ENCODE results near the gene EIF6. TPM values are rescaled to one million over a fixed set of nuclear protein-coding genes. Genes with fewer than 3 reads are reported as not detected.

Gene EIF6
- total RNA-seq, 1 donor from 2014 or later, result 271 TPM

DNA sequence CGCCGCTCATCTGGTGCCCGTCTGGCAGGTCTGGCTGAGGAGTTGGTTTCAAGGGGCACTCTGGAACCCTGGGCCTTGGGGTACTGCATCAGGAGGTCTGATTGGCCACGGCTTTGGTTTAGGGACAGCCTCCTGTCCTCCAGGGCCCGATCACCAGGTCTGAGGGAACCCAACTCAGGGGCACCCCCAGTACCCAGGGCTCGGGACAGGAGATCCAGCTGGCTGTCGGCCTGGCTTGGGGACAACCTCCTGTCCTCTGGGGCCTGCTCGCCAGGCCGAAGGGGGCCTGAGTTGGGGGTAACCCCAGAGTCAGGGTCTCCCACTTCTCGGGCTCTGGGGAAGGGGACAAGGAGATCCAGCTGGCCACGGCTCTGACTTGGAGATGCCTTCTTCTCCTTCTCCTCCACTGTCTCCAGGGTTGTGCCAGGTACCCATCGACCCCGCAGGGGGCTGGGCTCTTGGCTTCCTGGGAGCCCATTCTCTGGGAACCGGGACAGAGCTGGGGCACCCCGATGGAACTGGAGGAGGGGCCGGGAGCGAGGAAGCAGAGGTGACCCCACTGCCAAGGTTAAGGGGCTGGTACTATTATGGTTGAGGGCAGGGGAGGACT lies 2.4 kb upstream of the EIF6 start:
- H3K27me3 Mint-ChIP-seq (ENCODE audit: low read depth, unreplicated experiment), result peaks cover 9% of the 10 kb centered on the region
- peaks cover 26% of the 10 kb centered on the region for H3K79me2 ChIP-seq (ENCODE audit: insufficient read depth, low read length)
- FAIRE-seq, result no peak
- no peak overlapping the region for H3K27ac Mint-ChIP-seq (ENCODE audit: unreplicated experiment)
- H3K4me1 Mint-ChIP-seq (ENCODE audit: low read depth, unreplicated experiment), result peaks cover 9% of the 10 kb centered on the region
- no peaks in the 10 kb centered on the region for H3K27me3 ChIP-seq (ENCODE audit: insufficient read depth, low read length)
- TF ChIP-seq, protein P1, sequence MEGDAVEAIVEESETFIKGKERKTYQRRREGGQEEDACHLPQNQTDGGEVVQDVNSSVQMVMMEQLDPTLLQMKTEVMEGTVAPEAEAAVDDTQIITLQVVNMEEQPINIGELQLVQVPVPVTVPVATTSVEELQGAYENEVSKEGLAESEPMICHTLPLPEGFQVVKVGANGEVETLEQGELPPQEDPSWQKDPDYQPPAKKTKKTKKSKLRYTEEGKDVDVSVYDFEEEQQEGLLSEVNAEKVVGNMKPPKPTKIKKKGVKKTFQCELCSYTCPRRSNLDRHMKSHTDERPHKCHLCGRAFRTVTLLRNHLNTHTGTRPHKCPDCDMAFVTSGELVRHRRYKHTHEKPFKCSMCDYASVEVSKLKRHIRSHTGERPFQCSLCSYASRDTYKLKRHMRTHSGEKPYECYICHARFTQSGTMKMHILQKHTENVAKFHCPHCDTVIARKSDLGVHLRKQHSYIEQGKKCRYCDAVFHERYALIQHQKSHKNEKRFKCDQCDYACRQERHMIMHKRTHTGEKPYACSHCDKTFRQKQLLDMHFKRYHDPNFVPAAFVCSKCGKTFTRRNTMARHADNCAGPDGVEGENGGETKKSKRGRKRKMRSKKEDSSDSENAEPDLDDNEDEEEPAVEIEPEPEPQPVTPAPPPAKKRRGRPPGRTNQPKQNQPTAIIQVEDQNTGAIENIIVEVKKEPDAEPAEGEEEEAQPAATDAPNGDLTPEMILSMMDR (IDR thresholded peaks at IDR 0.05; ENCODE audit: insufficient read depth, low read depth, low read length), result no peak
- no peak overlapping the region for H3K4me2 ChIP-seq (ENCODE audit: low read length)
- H3K9ac ChIP-seq (ENCODE audit: low read length), result no peak overlapping the region
- no peaks in the 10 kb centered on the region for H3K9me3 Mint-ChIP-seq (ENCODE audit: unreplicated experiment)
- H4K20me1 ChIP-seq (ENCODE audit: insufficient read depth, low read length), result peaks cover 8% of the 10 kb centered on the region
- no peaks in the 10 kb centered on the region for H3K9me3 ChIP-seq (ENCODE audit: insufficient read depth, low read depth, low read length)
- no peak overlapping the region for H3K4me3 Mint-ChIP-seq (ENCODE audit: unreplicated experiment)
- no peak overlapping the region for H3K27ac ChIP-seq (ENCODE audit: low read depth, low read length)
- DNase-seq (ENCODE audit: low read depth), result no peak
- no peak overlapping the region for H2AFZ ChIP-seq (ENCODE audit: low read depth, low read length)
- H3K4me3 ChIP-seq (ENCODE audit: insufficient read depth, low read depth, low read length), result no peak overlapping the region
- H3K36me3 ChIP-seq (ENCODE audit: insufficient read depth, low read length), result no peaks in the 10 kb centered on the region
- H3K4me1 ChIP-seq (ENCODE audit: insufficient read depth, low read length), result peaks cover 18% of the 10 kb centered on the region
- peaks cover 5% of the 10 kb centered on the region for H3K36me3 Mint-ChIP-seq (ENCODE audit: low read depth, unreplicated experiment)

DNA sequence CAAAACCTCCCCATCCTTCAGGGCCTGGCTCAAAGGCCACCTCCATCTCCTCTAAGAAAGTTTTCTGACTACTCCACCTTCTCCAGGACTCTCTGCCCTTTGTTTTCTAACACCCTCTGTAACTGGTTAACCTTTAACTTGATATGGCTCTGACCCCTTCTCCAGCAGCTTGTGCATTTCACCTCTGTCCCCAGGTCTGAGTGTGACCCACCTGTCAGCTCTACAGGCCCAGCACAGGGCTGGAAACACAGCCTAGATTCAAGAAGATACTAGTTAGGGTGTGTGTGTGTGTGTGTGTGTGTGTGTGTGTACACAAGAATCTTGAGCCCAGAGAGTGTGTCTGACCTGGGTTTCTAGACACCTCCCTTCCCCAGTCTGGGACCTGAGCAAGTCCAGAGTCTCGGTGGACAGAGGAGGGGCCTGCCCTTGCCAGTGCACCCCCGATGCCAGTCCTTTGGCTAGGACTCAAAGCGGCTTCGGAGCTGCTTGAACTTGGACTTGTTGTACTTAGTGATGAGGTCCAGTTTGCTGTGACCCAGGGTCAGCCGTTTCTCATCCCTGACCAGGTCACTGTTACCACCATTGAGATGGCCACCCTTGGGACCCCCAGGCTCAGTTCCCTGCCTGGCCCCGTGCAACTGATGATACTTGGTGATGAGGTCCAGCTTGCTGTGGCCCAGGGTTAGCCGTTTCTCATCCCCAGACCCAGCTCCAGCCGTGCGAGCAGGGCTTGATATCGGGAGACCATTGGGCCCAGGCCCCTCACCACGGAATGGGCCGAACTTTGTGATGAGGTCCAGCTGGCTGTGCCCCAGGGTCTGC lies 1.7 kb upstream of the EIF6 start:
- Mint-ChIP-seq H3K27ac (ENCODE audit: unreplicated experiment) (peak overlapping the region; percentile 43), H3K9me3 (ENCODE audit: unreplicated experiment) (no peaks in the 10 kb centered on the region), H3K36me3 (ENCODE audit: low read depth, unreplicated experiment) (peaks cover 6% of the 10 kb centered on the region), H3K4me3 (ENCODE audit: unreplicated experiment) (peak overlapping the region; percentile 95), H3K4me1 (ENCODE audit: low read depth, unreplicated experiment) (peaks cover 9% of the 10 kb centered on the region), H3K27me3 (ENCODE audit: low read depth, unreplicated experiment) (peaks cover 9% of the 10 kb centered on the region)
- Histone ChIP-seq H2AFZ (ENCODE audit: low read depth, low read length) (no peak overlapping the region), H3K79me2 (ENCODE audit: insufficient read depth, low read length) (peaks cover 34% of the 10 kb centered on the region), H3K36me3 (ENCODE audit: insufficient read depth, low read length) (no peaks in the 10 kb centered on the region), H3K9ac (ENCODE audit: low read length) (no peak overlapping the region), H3K4me2 (ENCODE audit: low read length) (no peak overlapping the region), H3K27me3 (ENCODE audit: insufficient read depth, low read length) (no peaks in the 10 kb centered on the region), H3K4me3 (ENCODE audit: insufficient read depth, low read depth, low read length) (no peak overlapping the region), H3K9me3 (ENCODE audit: insufficient read depth, low read depth, low read length) (no peaks in the 10 kb centered on the region), H4K20me1 (ENCODE audit: insufficient read depth, low read length) (peaks cover 13% of the 10 kb centered on the region), H3K4me1 (ENCODE audit: insufficient read depth, low read length) (peaks cover 18% of the 10 kb centered on the region), H3K27ac (ENCODE audit: low read depth, low read length) (no peak overlapping the region)
- DNase-seq (ENCODE audit: low read depth) (no peak), FAIRE-seq (no peak)
- no peak for TF ChIP-seq EZH2 (IDR thresholded peaks at IDR 0.05; ENCODE audit: insufficient read depth, low read length)
- TF ChIP-seq, protein P1 (IDR thresholded peaks at IDR 0.05; ENCODE audit: insufficient read depth, low read depth, low read length), result no peak

GRCh38 chr20:35285806-35286076 lies 1.2 kb upstream of the EIF6 start:
- DNase-seq (ENCODE audit: low read depth), result no peak
- Histone ChIP-seq H2AFZ (ENCODE audit: low read depth, low read length) (no peak overlapping the region), H3K9me3 (ENCODE audit: insufficient read depth, low read depth, low read length) (no peaks in the 10 kb centered on the region), H3K27me3 (ENCODE audit: insufficient read depth, low read length) (no peaks in the 10 kb centered on the region), H3K4me2 (ENCODE audit: low read length) (peak overlapping the region; percentile 89), H3K9ac (ENCODE audit: low read length) (no peak overlapping the region), H3K4me3 (ENCODE audit: insufficient read depth, low read depth, low read length) (no peak overlapping the region), H3K36me3 (ENCODE audit: insufficient read depth, low read length) (no peaks in the 10 kb centered on the region), H3K27ac (ENCODE audit: low read depth, low read length) (no peak overlapping the region), H3K4me1 (ENCODE audit: insufficient read depth, low read length) (peaks cover 18% of the 10 kb centered on the region), H4K20me1 (ENCODE audit: insufficient read depth, low read length) (peaks cover 15% of the 10 kb centered on the region), H3K79me2 (ENCODE audit: insufficient read depth, low read length) (peaks cover 37% of the 10 kb centered on the region)
- no peak for FAIRE-seq
- peak overlapping the region; percentile 95 for H3K4me3 Mint-ChIP-seq (ENCODE audit: unreplicated experiment)
- no peaks in the 10 kb centered on the region for H3K9me3 Mint-ChIP-seq (ENCODE audit: unreplicated experiment)
- peaks cover 6% of the 10 kb centered on the region for H3K36me3 Mint-ChIP-seq (ENCODE audit: low read depth, unreplicated experiment)
- TF ChIP-seq EZH2 (IDR thresholded peaks at IDR 0.05; ENCODE audit: insufficient read depth, low read length), result no peak
- TF ChIP-seq, protein P1 (IDR thresholded peaks at IDR 0.05; ENCODE audit: insufficient read depth, low read depth, low read length), result no peak
- H3K27me3 Mint-ChIP-seq (ENCODE audit: low read depth, unreplicated experiment), result peaks cover 5% of the 10 kb centered on the region
- peaks cover 9% of the 10 kb centered on the region for H3K4me1 Mint-ChIP-seq (ENCODE audit: low read depth, unreplicated experiment)
- H3K27ac Mint-ChIP-seq (ENCODE audit: unreplicated experiment), result peak overlapping the region; percentile 70
